Trophoblast cell (in vitro differentiated cells and primary cell): ENCODE results near the gene AKNA.

Experiments
- DNase-seq, 2 donors: peaks; one replicate each; pipeline ENCODE4 v3.0.0-alpha.2; 2016
- H2AFZ ChIP-seq: 2 replicates; pipeline ENCODE4 v1.6.1; 2013; ENCODE audit warnings: low read length, moderate library complexity, mild to moderate bottlenecking; ENCODE audit not compliant: insufficient read depth, poor library complexity
- H2AK5ac ChIP-seq: 2 replicates; pipeline ENCODE4 v1.6.1; 2013; ENCODE audit warnings: mild to moderate bottlenecking, low read length
- H2BK120ac ChIP-seq: 2 replicates; pipeline ENCODE4 v1.6.1; 2013; ENCODE audit warnings: low read length, mild to moderate bottlenecking, moderate library complexity; ENCODE audit not compliant: insufficient read depth, poor library complexity
- H2BK12ac ChIP-seq: 2 replicates; pipeline ENCODE4 v1.6.1; 2013; ENCODE audit warnings: mild to moderate bottlenecking, low read length, moderate library complexity
- H2BK5ac ChIP-seq: 2 replicates; pipeline ENCODE4 v1.6.1; 2013; ENCODE audit warnings: low read length, low read depth, moderate library complexity, mild to moderate bottlenecking; ENCODE audit not compliant: poor library complexity
- H3K14ac ChIP-seq: 2 replicates; pipeline ENCODE4 v1.6.1; 2013; ENCODE audit warnings: mild to moderate bottlenecking, low read length
- H3K18ac ChIP-seq: 2 replicates; pipeline ENCODE4 v1.6.1; 2013; ENCODE audit warnings: mild to moderate bottlenecking, low read length
- H3K23ac ChIP-seq: 2 replicates; pipeline ENCODE4 v1.6.1; 2013; ENCODE audit warnings: low read length
- H3K27ac ChIP-seq: 2 replicates; pipeline ENCODE4 v1.5.1; 2013; ENCODE audit warnings: low read depth, mild to moderate bottlenecking, inconsistent platforms, low read length, moderate library complexity
- H3K27me3 ChIP-seq: 2 replicates; pipeline ENCODE4 v1.6.1; 2013; ENCODE audit warnings: inconsistent platforms, mild to moderate bottlenecking, low read length, moderate library complexity; ENCODE audit not compliant: insufficient read depth
- H3K36me3 ChIP-seq, 2 experiments: 1 replicate in 1 of 2; 2 replicates in 1 of 2; pipeline ENCODE4 v1.6.1; 2013; ENCODE audit warnings: low read length in 2 of 2, mild to moderate bottlenecking in 2 of 2, moderate library complexity in 1 of 2; ENCODE audit not compliant: insufficient read depth in 2 of 2, control insufficient read depth in 1 of 2
- H3K4ac ChIP-seq: 2 replicates; pipeline ENCODE4 v1.6.1; 2013; ENCODE audit warnings: low read depth, mild to moderate bottlenecking, low read length, moderate library complexity
- H3K4me1 ChIP-seq, 2 experiments: 1 replicate in 1 of 2; 2 replicates in 1 of 2; pipeline ENCODE4 v1.6.1; 2013; ENCODE audit warnings: low read length in 2 of 2, mild to moderate bottlenecking in 2 of 2, moderate library complexity in 1 of 2; ENCODE audit not compliant: insufficient read depth in 2 of 2, control insufficient read depth in 1 of 2
- H3K4me2 ChIP-seq: 2 replicates; pipeline ENCODE4 v1.6.1; 2013; ENCODE audit warnings: inconsistent platforms, mild to moderate bottlenecking, low read length, moderate library complexity
- H3K4me3 ChIP-seq: 2 replicates; pipeline ENCODE4 v1.5.1; 2013; ENCODE audit warnings: mild to moderate bottlenecking, low read depth, low read length, inconsistent platforms
- H3K79me1 ChIP-seq: one replicate; pipeline ENCODE4 v1.6.1; 2013; ENCODE audit warnings: low read length
- H3K79me2 ChIP-seq: 2 replicates; pipeline ENCODE4 v1.6.1; 2013; ENCODE audit warnings: low read length, mild to moderate bottlenecking; ENCODE audit not compliant: control insufficient read depth, insufficient read depth, poor library complexity
- H3K9ac ChIP-seq: 2 replicates; pipeline ENCODE4 v1.6.1; 2013; ENCODE audit warnings: mild to moderate bottlenecking, low read length
- H3K9me3 ChIP-seq: 2 replicates; pipeline ENCODE4 v1.6.1; 2013; ENCODE audit warnings: low read depth, mild to moderate bottlenecking, control low read depth, inconsistent platforms, low read length; ENCODE audit not compliant: insufficient read depth
- H4K12ac ChIP-seq: 2 replicates; pipeline ENCODE4 v1.6.1; 2013; ENCODE audit warnings: low read depth, mild to moderate bottlenecking, low read length, moderate library complexity
- H4K8ac ChIP-seq: 2 replicates; pipeline ENCODE4 v1.6.1; 2013; ENCODE audit warnings: low read depth, mild to moderate bottlenecking, low read length, moderate library complexity
- H4K91ac ChIP-seq: one replicate; pipeline ENCODE4 v1.6.1; 2013; ENCODE audit warnings: low read depth, mild to moderate bottlenecking, low read length, moderate library complexity
- WGBS: extraction: QIAGEN DNeasy Blood & Tissue Kit; methylation state at CpG from one replicate; pipeline ENCODE4 v1.1.7; 2013; ENCODE audit warnings: missing lambda C conversion rate; ENCODE audit not compliant: insufficient read length, insufficient coverage; ENCODE audit errors: extremely low coverage; 5-methylcytosine and 5-hydroxymethylcytosine counted together

AKNA gene

GRCh38 chr9:114285166-114285867 lies 102.5 kb downstream of the AKNA start:
- Histone ChIP-seq H3K27ac (no peak overlapping the region), H3K9me3 (peaks cover 6% of the 10 kb centered on the region), H2BK12ac (peak overlapping the region; percentile 12), H2BK120ac (no peak overlapping the region), H3K14ac (no peak overlapping the region), H3K4me1 (peaks cover 23 to 34% of the 10 kb centered on the region in 2 experiments), H2AFZ (no peak overlapping the region), H3K36me3 (peaks cover 39 to 40% of the 10 kb centered on the region in 2 experiments), H3K79me1 (peaks cover 24% of the 10 kb centered on the region), H3K4me2 (no peak overlapping the region), H4K12ac (no peak overlapping the region), H3K18ac (no peak overlapping the region), H2AK5ac (peak overlapping the region; percentile 7), H3K4ac (no peak overlapping the region), H3K79me2 (no peaks in the 10 kb centered on the region), H3K23ac (no peak overlapping the region), H3K27me3 (no peaks in the 10 kb centered on the region), H4K91ac (peak overlapping the region; percentile 41), H3K4me3 (no peak overlapping the region), H2BK5ac (no peak overlapping the region), H4K8ac (no peak overlapping the region), H3K9ac (no peak overlapping the region)
- WGBS, result no CpG with 5 or more reads among the region's 20 CpGs
- no peak for DNase-seq

DNA sequence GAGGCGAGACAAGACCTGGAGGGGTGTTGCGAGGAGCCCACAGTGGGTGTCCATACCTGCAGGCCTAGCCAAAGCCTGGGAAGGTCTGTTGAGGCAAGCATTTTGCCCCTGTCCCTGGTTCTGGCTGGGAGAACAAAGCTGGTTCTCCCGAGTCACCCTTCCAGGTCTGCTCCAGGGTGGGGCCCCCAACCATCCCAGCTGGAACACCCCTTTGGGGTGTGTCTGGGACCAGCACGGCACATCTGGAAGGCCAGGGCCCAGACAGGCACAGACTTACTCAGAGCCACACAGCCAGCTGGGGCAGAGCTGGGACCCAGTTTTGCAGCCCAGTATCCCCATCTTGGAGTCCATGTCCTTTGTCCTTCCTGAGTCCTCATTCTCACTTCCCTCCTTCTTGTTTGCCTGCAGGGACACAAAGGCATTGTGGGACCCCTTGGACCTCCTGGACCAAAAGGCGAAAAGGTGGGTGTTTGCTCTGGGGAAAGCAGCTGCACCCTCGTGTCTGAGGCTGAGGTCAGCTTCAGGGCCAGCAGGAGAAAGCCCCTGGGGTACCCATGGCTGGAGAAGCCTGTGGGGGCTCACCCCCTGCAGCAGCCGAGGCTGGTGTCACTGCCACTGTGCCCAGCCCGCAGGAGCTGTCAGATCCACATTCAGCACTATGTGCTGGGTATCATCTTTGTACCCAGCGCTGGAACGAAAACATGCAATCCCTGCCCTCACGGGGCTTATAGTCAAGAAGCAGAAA lies 103.3 kb downstream of the AKNA start:
- Histone ChIP-seq H3K4me1 (peaks cover 23 to 34% of the 10 kb centered on the region in 2 experiments), H3K23ac (no peak overlapping the region), H2BK120ac (no peak overlapping the region), H2AFZ (no peak overlapping the region), H2BK5ac (no peak overlapping the region), H3K4me2 (no peak overlapping the region), H3K79me2 (no peaks in the 10 kb centered on the region), H4K91ac (peak overlapping the region; percentile 29), H3K4me3 (no peak overlapping the region), H3K27me3 (no peaks in the 10 kb centered on the region), H3K79me1 (peaks cover 24% of the 10 kb centered on the region), H3K27ac (no peak overlapping the region), H3K36me3 (peaks cover 37 to 39% of the 10 kb centered on the region in 2 experiments), H3K4ac (no peak overlapping the region), H2BK12ac (peak overlapping the region; percentile 16), H3K14ac (peak overlapping the region; percentile 12), H3K18ac (no peak overlapping the region), H3K9ac (no peak overlapping the region), H4K8ac (no peak overlapping the region), H4K12ac (no peak overlapping the region), H3K9me3 (peaks cover 6% of the 10 kb centered on the region), H2AK5ac (no peak overlapping the region)
- no peak for DNase-seq
- no CpG with 5 or more reads among the region's 11 CpGs for WGBS
